HG03159 (cell line): ENCODE measurements around the gene SH3BP4.

ENCODE experiments used
- ATAC-seq: cut with Tn5 transposase; IDR thresholded peaks from one replicate; pipeline ENCODE4 v1.9.1; 2021; ENCODE audit warnings: mild to moderate bottlenecking, moderate library complexity; ENCODE audit not compliant: unreplicated experiment

The SH3BP4 gene

GRCh38 chr2:235032949-235033348, 81.1 kb downstream of the SH3BP4 start:
- ATAC-seq: no peak

GRCh38 chr2:235034265-235035118, 82.7 kb downstream of the SH3BP4 start:
- ATAC-seq: no peak

GRCh38 chr2:235037604-235038166, 85.9 kb downstream of the SH3BP4 start:
- no peak for ATAC-seq

- ATAC-seq: no peak
Measured at GRCh38 chr2:235041221-235041917, 89.6 kb downstream of the SH3BP4 start.

- ATAC-seq: no peak
Measured at GRCh38 chr2:235041918-235042575, 90.2 kb downstream of the SH3BP4 start.

- ATAC-seq: no peak
Measured at GRCh38 chr2:235042576-235043515, 91.0 kb downstream of the SH3BP4 start.

GRCh38 chr2:235043762-235044500, 92.1 kb downstream of the SH3BP4 start:
- no peak for ATAC-seq

- ATAC-seq: no peak
Measured at GRCh38 chr2:235044501-235045271, 92.9 kb downstream of the SH3BP4 start.

- ATAC-seq: no peak
Measured at GRCh38 chr2:235045336-235045972, 93.6 kb downstream of the SH3BP4 start.

- ATAC-seq: no peak
Measured at GRCh38 chr2:235045973-235046343, 94.1 kb downstream of the SH3BP4 start.

GRCh38 chr2:235046589-235046988, 94.8 kb downstream of the SH3BP4 start:
- no peak for ATAC-seq

GRCh38 chr2:235047171-235048160, 95.6 kb downstream of the SH3BP4 start:
- no peak for ATAC-seq

GRCh38 chr2:235048549-235048948, 96.7 kb downstream of the SH3BP4 start:
- no peak for ATAC-seq

- ATAC-seq: no peak
Measured at GRCh38 chr2:235049069-235049468, 97.3 kb downstream of the SH3BP4 start.

GRCh38 chr2:235049719-235050118, 97.9 kb downstream of the SH3BP4 start:
- ATAC-seq: no peak

- no peak for ATAC-seq
Measured at GRCh38 chr2:235050980-235051351, 99.1 kb downstream of the SH3BP4 start.
